DND-41 (cell line): ENCODE measurements around the gene BMPR1A.

Experiments used
- ATAC-seq: fragments of 200-7000 bp; cut with Tn5 transposase; 3 replicates; pipeline ENCODE4 v1.9.1; 2021; ENCODE audit warnings: low read depth; ENCODE audit not compliant: insufficient read depth
- DNase-seq: peaks from one replicate; pipeline ENCODE4 v3.0.0-alpha.2; 2020
- H2AFZ ChIP-seq: 2 replicates; pipeline ENCODE4 v1.6.0; 2012; ENCODE audit warnings: low read depth, low read length
- H3K27ac ChIP-seq: 2 replicates; pipeline ENCODE4 v1.5.1; 2012; ENCODE audit warnings: low read length, inconsistent platforms
- H3K27me3 ChIP-seq: fragments of 200-600 bp; sonication (generic); 2 replicates; pipeline ENCODE4 v1.6.0; 2012; ENCODE audit warnings: low read length, mild to moderate bottlenecking, inconsistent platforms; ENCODE audit not compliant: insufficient read depth, poor library complexity
- H3K36me3 ChIP-seq: 2 replicates; pipeline ENCODE4 v1.5.1; 2012; ENCODE audit warnings: low read length, inconsistent platforms; ENCODE audit not compliant: insufficient read depth
- H3K4me1 ChIP-seq: 2 replicates; pipeline ENCODE4 v1.5.1; 2012; ENCODE audit warnings: mild to moderate bottlenecking, low read length; ENCODE audit not compliant: insufficient read depth
- H3K4me2 ChIP-seq: 2 replicates; pipeline ENCODE4 v1.6.0; 2012; ENCODE audit warnings: mild to moderate bottlenecking, moderate library complexity, low read length, inconsistent platforms; ENCODE audit not compliant: insufficient read depth
- H3K4me3 ChIP-seq, 2 experiments: fragments of 200-600 bp in 1 of 2; shearing (Covaris generic) in 1 of 2; 2 replicates each; pipeline ENCODE4 v1.5.1; 2012 to 2016; ENCODE audit warnings: inconsistent platforms in 2 of 2, low read length in 2 of 2, mild to moderate bottlenecking in 2 of 2, low read depth in 1 of 2, moderate library complexity in 1 of 2
- H3K79me2 ChIP-seq: 2 replicates; pipeline ENCODE4 v1.6.0; 2012; ENCODE audit warnings: low read length, inconsistent platforms; ENCODE audit not compliant: insufficient read depth
- H3K9ac ChIP-seq: 2 replicates; pipeline ENCODE4 v1.6.0; 2012; ENCODE audit warnings: low read depth, mild to moderate bottlenecking, inconsistent platforms, low read length, moderate library complexity
- H3K9me3 ChIP-seq: 2 replicates; pipeline ENCODE4 v1.5.1; 2012; ENCODE audit warnings: low read length, moderate library complexity, mild to moderate bottlenecking, inconsistent platforms; ENCODE audit not compliant: insufficient read depth, severe bottlenecking
- H4K20me1 ChIP-seq: 2 replicates; pipeline ENCODE4 v1.6.0; 2012; ENCODE audit warnings: low read length; ENCODE audit not compliant: insufficient read depth
- EZH2 ChIP-seq: IDR thresholded peaks from 3 replicates; pipeline ENCODE4 v1.6.1; 2012; ENCODE audit warnings: borderline replicate concordance, low read depth, mild to moderate bottlenecking, moderate library complexity, low read length, inconsistent platforms; ENCODE audit not compliant: severe bottlenecking
- TF ChIP-seq, protein P1 (sequence below): IDR thresholded peaks from 2 replicates; pipeline ENCODE4 v1.5.1; 2012; ENCODE audit warnings: borderline replicate concordance, low read length, moderate library complexity, mild to moderate bottlenecking; ENCODE audit not compliant: poor library complexity, severe bottlenecking; ENCODE audit errors: extremely low read depth

BMPR1A gene

DNA sequence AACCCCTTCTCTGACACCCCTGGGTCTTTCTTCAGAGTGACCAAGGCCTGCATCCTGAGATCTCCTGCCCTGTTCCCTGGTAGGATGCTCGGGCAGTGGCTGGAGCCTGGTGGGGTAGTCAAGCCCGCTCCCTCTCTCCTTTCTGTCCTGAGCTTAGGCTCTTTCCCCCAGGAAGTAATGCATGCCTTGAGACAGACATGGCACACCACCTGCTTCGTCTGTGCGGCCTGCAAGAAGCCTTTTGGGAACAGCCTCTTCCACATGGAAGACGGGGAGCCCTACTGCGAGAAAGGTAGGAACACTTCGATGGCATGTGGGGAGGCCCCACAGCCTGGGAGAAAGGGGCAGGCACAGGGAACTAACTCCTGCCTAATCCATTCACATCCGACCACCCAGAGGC, 37.9 kb upstream of the BMPR1A start:
- no peak overlapping the region for H2AFZ ChIP-seq
- H3K9me3 ChIP-seq: no peaks in the 10 kb centered on the region
- H3K36me3 ChIP-seq: no peaks in the 10 kb centered on the region
- no peaks in the 10 kb centered on the region for H4K20me1 ChIP-seq
- DNase-seq (no peak), ATAC-seq (no peak)
- TF ChIP-seq, protein P1, sequence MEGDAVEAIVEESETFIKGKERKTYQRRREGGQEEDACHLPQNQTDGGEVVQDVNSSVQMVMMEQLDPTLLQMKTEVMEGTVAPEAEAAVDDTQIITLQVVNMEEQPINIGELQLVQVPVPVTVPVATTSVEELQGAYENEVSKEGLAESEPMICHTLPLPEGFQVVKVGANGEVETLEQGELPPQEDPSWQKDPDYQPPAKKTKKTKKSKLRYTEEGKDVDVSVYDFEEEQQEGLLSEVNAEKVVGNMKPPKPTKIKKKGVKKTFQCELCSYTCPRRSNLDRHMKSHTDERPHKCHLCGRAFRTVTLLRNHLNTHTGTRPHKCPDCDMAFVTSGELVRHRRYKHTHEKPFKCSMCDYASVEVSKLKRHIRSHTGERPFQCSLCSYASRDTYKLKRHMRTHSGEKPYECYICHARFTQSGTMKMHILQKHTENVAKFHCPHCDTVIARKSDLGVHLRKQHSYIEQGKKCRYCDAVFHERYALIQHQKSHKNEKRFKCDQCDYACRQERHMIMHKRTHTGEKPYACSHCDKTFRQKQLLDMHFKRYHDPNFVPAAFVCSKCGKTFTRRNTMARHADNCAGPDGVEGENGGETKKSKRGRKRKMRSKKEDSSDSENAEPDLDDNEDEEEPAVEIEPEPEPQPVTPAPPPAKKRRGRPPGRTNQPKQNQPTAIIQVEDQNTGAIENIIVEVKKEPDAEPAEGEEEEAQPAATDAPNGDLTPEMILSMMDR: no peak
- TF ChIP-seq EZH2: no peak
- no peak overlapping the region for H3K9ac ChIP-seq
- no peak overlapping the region for H3K27ac ChIP-seq
- peaks cover 3% of the 10 kb centered on the region for H3K27me3 ChIP-seq
- H3K79me2 ChIP-seq: no peaks in the 10 kb centered on the region
- no peak overlapping the region for H3K4me3 ChIP-seq
- no peaks in the 10 kb centered on the region for H3K4me1 ChIP-seq
- H3K4me2 ChIP-seq: no peak overlapping the region

- Histone ChIP-seq H4K20me1 (no peaks in the 10 kb centered on the region), H3K9ac (no peak overlapping the region), H3K79me2 (no peaks in the 10 kb centered on the region), H3K27me3 (peaks cover 3% of the 10 kb centered on the region), H3K36me3 (no peaks in the 10 kb centered on the region), H3K4me2 (no peak overlapping the region), H3K27ac (no peak overlapping the region), H2AFZ (no peak overlapping the region), H3K4me1 (no peaks in the 10 kb centered on the region), H3K9me3 (no peaks in the 10 kb centered on the region), H3K4me3 (no peak overlapping the region)
- TF ChIP-seq, protein P1: no peak
- no peak for TF ChIP-seq EZH2
- no peak for DNase-seq
- ATAC-seq: no peak
Observed at GRCh38 chr10:86721232-86721631, 35.2 kb upstream of the BMPR1A start.

GRCh38 chr10:86723009-86723408, 33.4 kb upstream of the BMPR1A start:
- Histone ChIP-seq H3K4me3 (no peak overlapping the region), H2AFZ (no peak overlapping the region), H4K20me1 (no peaks in the 10 kb centered on the region), H3K9ac (no peak overlapping the region), H3K27me3 (peaks cover 6% of the 10 kb centered on the region), H3K4me1 (no peaks in the 10 kb centered on the region), H3K4me2 (no peak overlapping the region), H3K36me3 (no peaks in the 10 kb centered on the region), H3K79me2 (no peaks in the 10 kb centered on the region), H3K27ac (no peak overlapping the region), H3K9me3 (no peaks in the 10 kb centered on the region)
- DNase-seq (peak; percentile 47), ATAC-seq (peak; percentile 77)
- TF ChIP-seq, protein P1: no peak
- TF ChIP-seq EZH2: no peak

DNA sequence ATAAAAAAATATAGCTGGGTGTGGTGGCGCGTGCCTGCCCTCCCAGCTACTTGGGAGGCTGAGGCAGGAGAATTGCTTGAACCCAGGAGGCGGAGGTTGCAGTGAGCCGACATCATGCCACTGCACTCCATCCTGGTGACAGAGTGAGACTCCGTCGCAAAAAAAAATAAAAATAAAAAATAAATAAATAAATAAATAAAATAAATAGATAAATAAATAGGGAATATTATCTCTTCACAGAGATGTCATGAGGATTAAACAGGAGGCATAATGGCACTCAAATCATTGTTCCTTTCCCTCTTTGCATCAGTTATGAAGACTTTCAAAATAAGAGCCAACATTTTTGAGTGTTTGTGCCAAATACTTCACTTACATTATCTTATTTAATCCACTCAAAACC, 32.0 kb upstream of the BMPR1A start:
- Histone ChIP-seq H2AFZ (no peak overlapping the region), H3K4me3 (no peak overlapping the region), H3K4me2 (no peak overlapping the region), H3K27ac (no peak overlapping the region), H4K20me1 (no peaks in the 10 kb centered on the region), H3K9ac (no peak overlapping the region), H3K4me1 (no peaks in the 10 kb centered on the region), H3K36me3 (no peaks in the 10 kb centered on the region), H3K79me2 (no peaks in the 10 kb centered on the region), H3K9me3 (no peaks in the 10 kb centered on the region), H3K27me3 (peaks cover 9% of the 10 kb centered on the region)
- DNase-seq: no peak
- ATAC-seq: no peak
- no peak for TF ChIP-seq EZH2
- TF ChIP-seq, protein P1: no peak
